Activated CD4-positive, alpha-beta T cell treated with anti-CD3 and anti-CD28 coated beads, Interleukin-2, amount 10 ng/mL, durations not matched to agents 7 days and 5 days (primary cell): ENCODE results near the gene MROH7. TPM values are rescaled to one million over a fixed set of nuclear protein-coding genes. Genes with fewer than 3 reads are reported as not detected.

ENCODE experiments used
- CTCF ChIA-PET: fragments of 350-600 bp; sonication (Branson Sonifier 250); formaldehyde crosslinking; loops from one replicate; lab custom pipeline; 2021; ENCODE audit warnings: antibody characterized with exemption; lab: Charles Lee
- POLR2A ChIA-PET: fragments of 350-600 bp; sonication (Branson Sonifier 250); formaldehyde crosslinking; loops from one replicate; lab custom pipeline; 2021; ENCODE audit warnings: antibody characterized with exemption; lab: Charles Lee
- DNase-seq: peaks from one replicate; pipeline ENCODE4 v3.0.0-alpha.2; 2020
- H3K27ac Mint-ChIP-seq: one replicate; pipeline ENCODE4 v1.8.0; 2021; ENCODE audit warnings: mild to moderate bottlenecking, moderate library complexity, mixed read lengths
- H3K27me3 Mint-ChIP-seq: one replicate; pipeline ENCODE4 v1.8.0; 2021; ENCODE audit warnings: mixed read lengths
- H3K36me3 Mint-ChIP-seq: one replicate; pipeline ENCODE4 v1.8.0; 2021; ENCODE audit warnings: low read depth, mixed read lengths
- H3K4me1 Mint-ChIP-seq: one replicate; pipeline ENCODE4 v1.8.0; 2021; ENCODE audit warnings: mixed read lengths
- H3K4me3 Mint-ChIP-seq: one replicate; pipeline ENCODE4 v1.8.0; 2021; ENCODE audit warnings: mild to moderate bottlenecking, moderate library complexity, mixed read lengths
- H3K9me3 Mint-ChIP-seq: one replicate; pipeline ENCODE4 v1.8.0; 2021; ENCODE audit warnings: mixed read lengths
- total RNA-seq, 2 experiments: library from RNA; stranded (reverse); gene quantifications; one replicate each; pipeline ENCODE4 v1.2.3, GENCODE V29; 2021

Gene MROH7
- total RNA-seq, 2 experiments from 2014 or later, result 0.12 TPM; not detected in 1

DNA sequence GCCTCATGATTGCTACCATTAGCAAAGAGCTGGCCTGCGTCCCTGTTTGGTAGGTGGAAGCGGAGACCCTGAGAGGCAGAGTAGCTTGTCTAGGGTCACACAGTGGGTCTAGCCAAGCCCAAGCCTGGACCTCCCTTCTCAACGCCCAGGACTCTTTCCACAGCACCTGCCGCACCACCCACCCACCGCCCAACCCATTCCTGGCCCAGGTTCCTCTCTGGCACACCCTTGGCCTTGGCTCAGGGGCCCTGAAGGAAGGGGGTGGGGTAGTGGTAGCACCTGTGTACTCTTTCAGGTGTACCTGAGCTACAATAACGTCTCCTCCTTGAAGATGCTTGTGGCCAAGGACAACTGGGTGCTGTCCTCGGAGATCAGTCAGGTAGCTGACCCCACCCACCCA is 37.5 kb upstream of the MROH7 start:
- no peak for DNase-seq

DNA sequence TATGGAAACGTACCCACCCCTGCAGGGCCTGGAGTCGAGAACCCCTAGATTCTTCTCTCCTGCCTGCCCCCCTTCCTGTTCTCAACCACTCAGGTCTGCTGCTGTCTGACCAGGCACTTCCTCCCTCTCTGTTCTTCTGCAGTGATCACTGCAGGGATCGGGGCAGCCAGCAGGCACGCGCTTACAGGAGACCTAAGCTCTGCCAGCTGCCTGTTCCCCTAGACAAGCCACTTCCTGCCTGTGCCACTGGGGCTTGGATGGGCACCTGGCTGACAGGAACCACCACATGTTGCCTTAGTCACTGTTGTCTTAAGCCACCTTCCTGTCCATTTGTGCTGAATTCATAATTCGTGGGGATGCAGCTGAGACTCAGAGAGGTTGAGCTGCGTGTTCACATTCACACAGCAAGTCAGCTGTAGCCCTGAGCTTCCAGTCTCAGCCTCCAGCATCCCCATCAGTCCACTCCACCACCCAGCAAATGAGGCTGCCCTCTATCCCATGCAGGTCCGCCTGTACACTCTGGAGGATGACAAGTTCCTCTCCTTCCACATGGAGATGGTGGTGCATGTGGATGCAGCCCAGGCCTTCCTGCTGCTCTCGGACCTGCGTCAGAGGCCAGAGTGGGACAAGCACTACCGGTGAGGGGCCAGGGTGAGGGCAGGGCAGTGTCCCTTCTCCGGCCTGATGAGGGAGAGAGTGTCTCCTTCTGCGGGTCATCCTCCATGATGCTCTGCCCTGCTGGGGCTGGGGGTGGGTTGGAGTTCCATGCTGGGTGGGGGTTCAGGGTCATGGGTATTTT is 36.8 kb upstream of the MROH7 start:
- Mint-ChIP-seq H3K36me3 (no peaks in the 10 kb centered on the region), H3K27ac (peak overlapping the region; percentile 68), H3K9me3 (no peaks in the 10 kb centered on the region), H3K4me3 (no peak overlapping the region), H3K4me1 (peaks cover 14% of the 10 kb centered on the region), H3K27me3 (no peaks in the 10 kb centered on the region)
- DNase-seq, result peak; percentile 49
- ChIA-PET POLR2A (no interaction called here), CTCF (interaction anchor here (1.0 kb wide), 1 partner anchor 9 kb away, joined by 3 read pairs; no protein-coding TSS in a partner anchor)

More for the DNA sequence above, 37.5 kb upstream of the MROH7 start:
- Mint-ChIP-seq H3K4me3 (no peak overlapping the region), H3K36me3 (no peaks in the 10 kb centered on the region), H3K9me3 (no peaks in the 10 kb centered on the region), H3K4me1 (peaks cover 14% of the 10 kb centered on the region), H3K27me3 (no peaks in the 10 kb centered on the region), H3K27ac (peak overlapping the region; percentile 68)
- ChIA-PET POLR2A (no interaction called here), CTCF (interaction anchor here (1.0 kb wide), 1 partner anchor 10 kb away, joined by 3 read pairs; no protein-coding TSS in a partner anchor)

DNA sequence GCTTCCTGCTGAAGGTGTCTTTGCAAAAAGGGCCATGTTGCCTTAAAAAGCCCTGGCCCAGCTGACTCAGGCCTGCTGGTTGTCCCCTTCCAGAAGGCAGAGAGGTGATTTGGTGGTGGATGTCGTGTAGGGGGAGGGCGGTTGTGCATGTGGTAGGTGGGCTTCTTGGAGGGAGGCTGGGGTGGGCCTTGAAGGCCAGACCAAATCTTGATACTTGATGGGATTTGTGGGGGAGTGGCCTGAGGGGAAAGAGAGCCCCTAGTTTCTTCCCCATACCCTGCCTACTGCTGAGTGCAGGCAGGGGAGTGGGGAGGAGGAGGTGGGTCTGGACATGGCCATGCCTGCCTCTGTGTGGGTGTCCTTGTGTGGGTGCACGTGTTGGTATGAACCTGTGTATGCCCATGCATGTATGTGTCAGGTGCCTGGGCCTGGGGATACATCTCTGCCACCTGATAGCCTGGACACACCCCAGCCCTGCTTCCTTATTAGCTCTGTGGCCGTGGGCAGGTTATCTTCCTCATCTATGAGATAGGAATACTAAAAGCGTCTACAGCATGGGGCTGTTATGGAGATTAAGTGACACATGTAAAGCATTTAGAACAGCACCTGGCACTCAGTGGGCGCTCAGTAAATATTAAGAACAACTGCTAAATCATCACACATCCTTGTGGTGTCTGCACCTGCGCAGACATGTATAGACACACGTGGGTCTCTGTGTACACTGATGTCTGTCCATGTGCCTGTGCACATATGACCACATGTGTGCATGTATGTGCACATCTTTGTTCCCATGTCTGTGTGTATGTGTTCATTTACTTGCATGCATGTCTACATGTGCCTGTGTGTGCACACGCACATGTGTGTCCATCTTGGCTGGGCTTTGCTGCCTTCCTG is 35.2 kb upstream of the MROH7 start:
- ChIA-PET POLR2A (no interaction called here), CTCF (no interaction called here)
- no peak for DNase-seq
- Mint-ChIP-seq H3K4me1 (peaks cover 14% of the 10 kb centered on the region), H3K27ac (no peak overlapping the region), H3K4me3 (no peak overlapping the region), H3K9me3 (no peaks in the 10 kb centered on the region), H3K27me3 (no peaks in the 10 kb centered on the region), H3K36me3 (no peaks in the 10 kb centered on the region)

DNA sequence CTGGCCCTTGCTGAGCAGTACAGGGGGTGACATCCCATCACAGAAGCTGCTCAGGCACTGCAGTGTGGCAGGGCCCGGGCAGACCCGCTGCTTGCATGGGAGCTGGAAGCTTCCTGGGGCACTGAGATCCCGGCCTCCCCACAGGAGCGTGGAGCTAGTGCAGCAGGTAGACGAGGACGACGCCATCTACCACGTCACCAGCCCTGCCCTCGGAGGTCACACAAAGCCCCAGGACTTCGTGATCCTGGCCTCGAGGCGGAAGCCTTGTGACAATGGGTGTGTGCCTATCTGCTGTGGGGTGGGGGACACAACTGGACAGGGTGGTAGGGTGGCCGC is 34.6 kb upstream of the MROH7 start:
- DNase-seq, result no peak
- POLR2A ChIA-PET, result no interaction called here
- peaks cover 14% of the 10 kb centered on the region for H3K4me1 Mint-ChIP-seq
- H3K4me3 Mint-ChIP-seq, result no peak overlapping the region
- H3K36me3 Mint-ChIP-seq, result no peaks in the 10 kb centered on the region
- H3K27me3 Mint-ChIP-seq, result no peaks in the 10 kb centered on the region
- H3K9me3 Mint-ChIP-seq, result no peaks in the 10 kb centered on the region
- H3K27ac Mint-ChIP-seq, result no peak overlapping the region
- CTCF ChIA-PET, result no interaction called here

DNA sequence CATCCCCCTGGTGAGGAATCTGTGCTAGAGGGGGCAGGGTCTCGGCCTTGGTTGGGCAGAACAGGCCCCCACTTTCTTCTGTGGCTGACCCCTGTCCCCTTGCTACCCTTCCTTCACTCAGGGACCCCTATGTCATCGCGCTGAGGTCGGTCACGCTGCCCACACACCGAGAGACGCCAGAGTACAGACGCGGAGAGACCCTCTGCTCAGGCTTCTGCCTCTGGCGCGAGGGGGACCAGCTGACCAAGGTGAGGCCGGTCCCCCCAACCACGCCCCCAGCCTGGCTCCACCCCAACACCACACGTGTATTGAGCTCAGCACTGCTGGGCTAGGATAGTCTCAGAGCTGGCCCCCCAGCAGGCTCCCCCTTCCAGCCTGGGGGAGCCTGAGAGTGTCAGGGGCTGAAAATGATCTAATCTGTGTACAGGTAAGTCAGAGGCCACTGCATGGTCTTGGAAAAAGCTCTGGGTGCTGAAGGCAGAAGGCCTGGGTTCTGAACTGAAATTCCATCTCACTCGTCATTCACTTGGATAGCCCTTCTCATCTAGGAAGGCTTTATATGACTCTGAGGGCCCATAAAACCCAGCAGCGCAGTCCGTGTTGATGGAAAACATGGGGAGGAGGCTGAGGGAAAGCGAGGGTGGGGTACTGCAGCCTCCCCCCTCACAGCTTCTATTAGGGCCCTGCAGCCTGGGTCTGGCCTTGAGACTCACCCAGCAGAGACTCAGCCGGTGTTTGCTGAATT is 33.6 kb upstream of the MROH7 start:
- Mint-ChIP-seq H3K27me3 (no peaks in the 10 kb centered on the region), H3K36me3 (no peaks in the 10 kb centered on the region), H3K4me1 (peaks cover 14% of the 10 kb centered on the region), H3K4me3 (no peak overlapping the region), H3K9me3 (no peaks in the 10 kb centered on the region), H3K27ac (no peak overlapping the region)
- ChIA-PET POLR2A (no interaction called here), CTCF (no interaction called here)
- DNase-seq, result no peak

DNA sequence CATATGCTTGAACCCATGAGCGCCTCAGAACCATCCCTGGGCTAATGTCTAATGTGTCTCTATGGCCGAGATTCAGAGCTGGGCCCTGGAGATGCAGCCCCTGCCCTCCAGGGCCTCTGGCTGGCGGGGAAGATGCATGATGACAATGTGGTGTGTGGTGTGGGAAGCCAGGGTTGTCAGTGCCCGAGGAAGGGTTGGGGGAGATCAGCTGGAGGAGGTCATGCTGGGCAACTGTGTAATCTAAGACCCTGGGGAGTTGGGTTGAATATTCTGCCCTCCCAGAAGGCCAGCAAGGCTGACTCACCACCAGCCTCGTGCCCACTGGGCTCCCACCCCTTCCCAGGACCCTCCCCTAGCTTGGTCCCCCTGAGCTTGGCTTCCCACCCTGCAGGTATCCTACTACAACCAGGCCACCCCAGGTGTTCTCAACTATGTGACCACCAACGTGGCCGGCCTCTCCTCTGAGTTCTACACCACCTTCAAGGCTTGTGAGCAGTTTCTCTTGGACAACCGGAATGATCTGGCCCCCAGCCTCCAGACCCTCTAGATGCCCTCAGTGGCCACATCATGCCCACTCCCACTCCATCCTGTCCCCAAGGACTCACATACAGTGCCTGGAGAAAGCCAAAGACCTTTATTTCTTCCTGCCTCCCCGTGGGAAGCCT is 32.9 kb upstream of the MROH7 start:
- H3K27ac Mint-ChIP-seq, result no peak overlapping the region
- DNase-seq, result no peak
- POLR2A ChIA-PET, result no interaction called here
- H3K4me3 Mint-ChIP-seq, result no peak overlapping the region
- no peaks in the 10 kb centered on the region for H3K36me3 Mint-ChIP-seq
- H3K27me3 Mint-ChIP-seq, result no peaks in the 10 kb centered on the region
- CTCF ChIA-PET, result no interaction called here
- H3K9me3 Mint-ChIP-seq, result no peaks in the 10 kb centered on the region
- peaks cover 14% of the 10 kb centered on the region for H3K4me1 Mint-ChIP-seq

DNA sequence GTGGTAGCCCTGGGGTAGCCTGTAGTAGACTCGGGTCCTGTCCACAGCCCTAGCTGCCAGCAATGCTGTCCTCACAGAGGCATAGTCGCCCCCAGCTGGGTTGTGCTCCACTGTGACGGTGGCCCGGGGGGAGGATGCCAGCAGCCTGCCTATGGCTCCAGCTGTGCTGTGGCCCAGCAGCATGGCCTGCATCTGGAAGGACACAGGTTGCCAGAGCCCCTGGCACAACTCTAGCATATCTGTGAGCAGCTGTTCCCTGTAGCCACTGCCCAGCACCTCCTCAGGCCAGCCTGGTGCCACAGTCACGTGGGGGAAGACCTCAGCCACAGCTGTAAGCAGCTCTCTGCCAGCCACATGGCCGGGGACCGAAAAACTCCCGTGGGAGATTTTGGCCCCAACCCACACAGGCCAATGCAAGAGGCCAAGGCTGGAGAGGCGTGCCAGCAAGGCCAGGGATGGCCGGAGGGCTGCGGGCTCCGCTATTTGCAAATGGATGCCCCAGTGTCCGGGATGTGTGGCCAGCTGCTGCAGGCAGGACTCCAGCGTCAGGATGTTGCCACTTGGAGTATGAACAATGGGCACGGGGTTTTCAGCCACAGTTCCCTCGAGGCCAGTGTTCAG is 32.2 kb upstream of the MROH7 start:
- Mint-ChIP-seq H3K9me3 (no peaks in the 10 kb centered on the region), H3K36me3 (no peaks in the 10 kb centered on the region), H3K4me1 (peaks cover 10% of the 10 kb centered on the region), H3K27me3 (no peaks in the 10 kb centered on the region), H3K4me3 (no peak overlapping the region), H3K27ac (no peak overlapping the region)
- POLR2A ChIA-PET, result no interaction called here
- no peak for DNase-seq
- CTCF ChIA-PET, result no interaction called here

DNA sequence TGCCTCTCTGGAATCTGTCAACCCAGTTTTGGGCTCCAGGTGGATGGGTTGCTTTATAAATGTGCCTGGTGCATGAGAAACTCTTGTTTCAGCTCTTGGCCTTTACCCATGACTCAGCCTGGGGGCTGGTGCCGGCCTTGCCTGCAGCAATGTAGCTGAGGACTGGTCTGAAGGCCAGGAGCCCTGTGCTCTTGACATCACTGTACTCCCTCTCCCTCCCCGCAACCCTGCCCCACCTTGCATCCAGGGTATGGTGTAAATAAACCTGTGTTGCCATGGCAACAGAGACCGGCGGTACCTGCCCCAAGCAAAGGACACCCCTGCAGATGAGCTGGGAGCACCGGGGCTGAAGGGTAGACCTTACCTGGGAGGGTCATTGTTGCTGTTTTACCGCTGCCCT is 31.5 kb upstream of the MROH7 start:
- Mint-ChIP-seq H3K27ac (no peak overlapping the region), H3K9me3 (no peaks in the 10 kb centered on the region), H3K27me3 (no peaks in the 10 kb centered on the region), H3K36me3 (no peaks in the 10 kb centered on the region), H3K4me3 (no peak overlapping the region), H3K4me1 (peaks cover 4% of the 10 kb centered on the region)
- POLR2A ChIA-PET, result no interaction called here
- CTCF ChIA-PET, result no interaction called here
- DNase-seq, result no peak

DNA sequence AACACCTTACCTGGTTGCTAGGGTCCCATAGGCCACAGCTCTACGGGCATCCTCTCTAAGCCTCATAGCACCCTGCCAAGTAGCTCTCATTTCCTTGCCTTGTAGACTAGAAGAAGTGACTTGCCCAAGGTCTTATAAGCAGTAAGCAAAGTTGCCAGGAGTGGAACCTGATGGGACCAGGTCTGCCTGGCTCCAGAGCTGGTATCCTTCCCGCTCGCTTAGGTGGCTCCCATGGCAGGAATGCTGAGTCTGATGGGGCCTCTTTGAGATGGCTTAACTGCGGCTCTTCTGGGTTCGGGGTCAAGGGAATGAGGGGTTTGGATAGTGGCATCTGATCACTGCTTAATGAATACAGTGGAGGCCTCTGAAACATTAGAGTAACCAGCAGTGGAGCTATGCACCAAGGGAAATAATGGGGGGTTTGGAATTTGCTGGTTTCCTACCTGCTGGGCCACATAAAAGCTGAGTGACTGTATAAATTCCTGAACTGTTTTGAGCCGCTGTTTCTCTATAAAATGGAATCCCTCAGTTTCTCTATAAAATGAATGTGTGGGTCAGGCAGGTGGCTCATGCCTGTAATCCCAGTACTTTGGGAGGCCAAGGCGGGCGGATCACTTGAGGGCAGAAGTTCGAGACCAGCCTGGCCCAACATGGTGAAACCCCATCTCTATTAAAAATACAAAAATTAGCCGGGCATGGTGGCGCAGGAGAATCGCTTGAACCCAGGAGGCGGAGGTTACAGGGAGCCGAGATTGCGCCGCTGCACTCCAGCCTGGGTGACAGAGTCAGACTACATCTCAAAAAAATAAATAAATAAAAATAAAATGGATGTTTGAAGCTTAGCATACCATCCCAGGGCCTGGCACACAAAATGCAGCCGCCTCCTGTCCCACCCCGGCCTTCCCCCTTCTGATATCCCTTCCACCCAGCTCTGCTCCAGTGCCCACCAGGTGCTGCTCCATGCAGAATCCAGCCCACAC is 30.7 kb upstream of the MROH7 start:
- Mint-ChIP-seq H3K27me3 (no peaks in the 10 kb centered on the region), H3K27ac (no peak overlapping the region), H3K9me3 (no peaks in the 10 kb centered on the region), H3K36me3 (no peaks in the 10 kb centered on the region), H3K4me1 (no peaks in the 10 kb centered on the region), H3K4me3 (no peak overlapping the region)
- CTCF ChIA-PET, result no interaction called here
- POLR2A ChIA-PET, result no interaction called here
- DNase-seq, result no peak

DNA sequence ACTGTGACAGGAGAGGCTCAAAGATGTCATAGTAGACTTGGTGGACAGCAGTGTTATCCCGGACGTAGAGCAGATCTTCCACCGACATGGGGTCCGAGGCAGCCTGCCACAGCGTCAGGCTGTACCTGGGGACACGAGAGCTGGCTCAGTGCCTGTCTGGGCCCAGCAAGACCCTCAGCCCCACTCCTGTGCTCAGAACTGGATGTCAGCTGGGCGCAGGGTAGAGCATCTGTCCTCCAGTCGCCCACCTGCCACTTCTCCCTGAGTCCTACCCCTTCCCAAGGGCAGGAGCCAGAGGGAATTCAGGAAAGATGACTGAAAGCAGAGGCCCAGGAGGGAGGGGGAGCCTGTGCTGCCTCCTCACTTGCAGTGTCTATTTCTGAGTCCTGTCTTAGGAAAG is 30.0 kb upstream of the MROH7 start:
- ChIA-PET POLR2A (no interaction called here), CTCF (no interaction called here)
- Mint-ChIP-seq H3K27ac (no peak overlapping the region), H3K4me3 (no peak overlapping the region), H3K36me3 (no peaks in the 10 kb centered on the region), H3K27me3 (no peaks in the 10 kb centered on the region), H3K4me1 (no peaks in the 10 kb centered on the region), H3K9me3 (no peaks in the 10 kb centered on the region)
- no peak for DNase-seq

DNA sequence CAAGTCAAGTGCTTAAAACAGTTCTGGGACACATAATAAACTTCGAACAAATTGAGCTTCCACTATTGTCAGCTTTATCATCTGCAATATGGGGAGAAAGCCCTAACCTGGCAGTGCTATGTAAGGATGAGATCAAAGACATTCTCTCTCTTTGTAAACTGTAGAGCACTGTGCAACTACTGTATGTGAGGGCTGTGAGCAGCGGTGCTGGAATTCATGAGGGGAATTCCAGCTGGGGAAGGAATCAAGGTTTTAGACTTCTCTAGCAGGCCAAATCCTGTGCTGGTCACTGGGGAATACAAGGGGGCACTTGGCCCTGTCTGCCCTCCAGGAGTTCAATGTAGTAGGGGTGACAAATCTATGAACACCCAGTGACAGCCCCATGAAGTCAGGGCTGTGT is 27.6 kb upstream of the MROH7 start:
- H3K36me3 Mint-ChIP-seq, result no peaks in the 10 kb centered on the region
- H3K4me1 Mint-ChIP-seq, result no peaks in the 10 kb centered on the region
- ChIA-PET POLR2A (no interaction called here), CTCF (interaction anchor here (1.2 kb wide), 1 partner anchor 10 kb away, joined by 3 read pairs; no protein-coding TSS in a partner anchor)
- no peaks in the 10 kb centered on the region for H3K27me3 Mint-ChIP-seq
- no peak for DNase-seq
- H3K4me3 Mint-ChIP-seq, result no peak overlapping the region
- H3K27ac Mint-ChIP-seq, result no peak overlapping the region
- H3K9me3 Mint-ChIP-seq, result no peaks in the 10 kb centered on the region
